ENCODE data around the gene TRAM2.

- no peak for TF ChIP-seq CTCF (IDR thresholded peaks at IDR 0.05; ENCODE audit: low read length)
- TF ChIP-seq EZH2 (IDR thresholded peaks at IDR 0.05; ENCODE audit: borderline replicate concordance, low read length), result no peak
Measured at GRCh38 chr6:52514514-52514913, 62.3 kb downstream of the TRAM2 start.

Data from OCI-LY1 (cell line).